Colonic mucosa (tissue), 4 donors: ENCODE measurements around the gene DYNC1I1. TPM values are rescaled to one million over a fixed set of nuclear protein-coding genes. Genes with fewer than 3 reads are reported as not detected.

Experiments
- DNase-seq: peaks from one replicate; pipeline ENCODE4 v3.0.0-alpha.2; 2020
- H3K27ac ChIP-seq: fragments of 200-600 bp; one replicate; pipeline ENCODE4 v1.8.0; 2021
- H3K27me3 ChIP-seq: fragments of 200-600 bp; one replicate; pipeline ENCODE4 v1.8.0; 2021
- H3K36me3 ChIP-seq: fragments of 200-600 bp; one replicate; pipeline ENCODE4 v1.8.0; 2021
- H3K4me1 ChIP-seq: fragments of 200-600 bp; one replicate; pipeline ENCODE4 v1.8.0; 2021; ENCODE audit warnings: mild to moderate bottlenecking
- H3K4me3 ChIP-seq: fragments of 200-600 bp; one replicate; pipeline ENCODE4 v1.8.0; 2021
- H3K9ac ChIP-seq, 2 donors: one replicate each; pipeline ENCODE4 v1.7.0; 2013; ENCODE audit warnings: control low read depth in 2 of 2, low read depth in 2 of 2, low read length in 2 of 2
- H3K9me3 ChIP-seq: fragments of 200-600 bp; one replicate; pipeline ENCODE4 v1.8.0; 2021
- intact Hi-C: fragments of 100-400 bp; cut with DNase I; formaldehyde crosslinking; loops from one replicate; pipeline ENCODE4 v1.14.1; 2022
- total RNA-seq, 2 donors: library from RNA; stranded (reverse); fragmentation: NEBNext Ultra II Directional in 1 of 2; extraction: Animal tissue kit (Norgen Biotek cat#: 25700) in 1 of 2; gene quantifications; one replicate each; pipeline ENCODE4 v1.2.1, GENCODE V29; 2021
- TF ChIP-seq, protein P1 (sequence below): fragments of 200-600 bp; IDR thresholded peaks from one replicate; pipeline ENCODE4 v1.8.0; 2022; ENCODE audit warnings: antibody characterized with exemption, mild to moderate bottlenecking
- donor health status: healthy.
- donor health status: DM: no; HTN: no; CAD: no.
- donor health status: DM: no; HTN: no; CAD: no.

The DYNC1I1 gene
- total RNA-seq, 2 donors from 2014 or later, result 0.54 to 1.8 TPM

DNA sequence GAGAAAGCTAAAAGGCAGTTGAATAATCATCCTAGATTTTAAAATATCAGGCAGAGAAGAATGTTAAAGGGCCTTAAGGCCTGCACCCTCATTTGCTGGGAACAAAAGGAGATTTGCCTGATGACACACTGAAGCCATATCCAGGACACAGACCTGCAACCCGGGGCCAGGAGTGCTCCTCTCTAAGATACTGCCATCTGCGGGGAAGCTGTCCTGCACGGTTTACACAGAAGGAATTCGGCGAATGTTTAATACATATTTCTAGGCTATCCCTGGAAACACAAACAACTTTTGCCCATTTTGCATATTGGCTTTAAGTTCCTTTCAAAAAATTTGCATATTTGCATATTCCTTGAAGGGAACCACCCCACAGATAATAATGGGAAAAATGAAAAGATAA lies 52.3 kb downstream of the DYNC1I1 start:
- Histone ChIP-seq H3K4me1 (no peaks in the 10 kb centered on the region), H3K9ac (no peak overlapping the region), H3K9me3 (no peaks in the 10 kb centered on the region), H3K27ac (no peak overlapping the region), H3K27me3 (no peaks in the 10 kb centered on the region), H3K4me3 (no peak overlapping the region), H3K36me3 (no peaks in the 10 kb centered on the region)
- TF ChIP-seq, protein P1, sequence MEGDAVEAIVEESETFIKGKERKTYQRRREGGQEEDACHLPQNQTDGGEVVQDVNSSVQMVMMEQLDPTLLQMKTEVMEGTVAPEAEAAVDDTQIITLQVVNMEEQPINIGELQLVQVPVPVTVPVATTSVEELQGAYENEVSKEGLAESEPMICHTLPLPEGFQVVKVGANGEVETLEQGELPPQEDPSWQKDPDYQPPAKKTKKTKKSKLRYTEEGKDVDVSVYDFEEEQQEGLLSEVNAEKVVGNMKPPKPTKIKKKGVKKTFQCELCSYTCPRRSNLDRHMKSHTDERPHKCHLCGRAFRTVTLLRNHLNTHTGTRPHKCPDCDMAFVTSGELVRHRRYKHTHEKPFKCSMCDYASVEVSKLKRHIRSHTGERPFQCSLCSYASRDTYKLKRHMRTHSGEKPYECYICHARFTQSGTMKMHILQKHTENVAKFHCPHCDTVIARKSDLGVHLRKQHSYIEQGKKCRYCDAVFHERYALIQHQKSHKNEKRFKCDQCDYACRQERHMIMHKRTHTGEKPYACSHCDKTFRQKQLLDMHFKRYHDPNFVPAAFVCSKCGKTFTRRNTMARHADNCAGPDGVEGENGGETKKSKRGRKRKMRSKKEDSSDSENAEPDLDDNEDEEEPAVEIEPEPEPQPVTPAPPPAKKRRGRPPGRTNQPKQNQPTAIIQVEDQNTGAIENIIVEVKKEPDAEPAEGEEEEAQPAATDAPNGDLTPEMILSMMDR, result no peak
- no peak for DNase-seq
- intact Hi-C loops, result no loop called here

DNA sequence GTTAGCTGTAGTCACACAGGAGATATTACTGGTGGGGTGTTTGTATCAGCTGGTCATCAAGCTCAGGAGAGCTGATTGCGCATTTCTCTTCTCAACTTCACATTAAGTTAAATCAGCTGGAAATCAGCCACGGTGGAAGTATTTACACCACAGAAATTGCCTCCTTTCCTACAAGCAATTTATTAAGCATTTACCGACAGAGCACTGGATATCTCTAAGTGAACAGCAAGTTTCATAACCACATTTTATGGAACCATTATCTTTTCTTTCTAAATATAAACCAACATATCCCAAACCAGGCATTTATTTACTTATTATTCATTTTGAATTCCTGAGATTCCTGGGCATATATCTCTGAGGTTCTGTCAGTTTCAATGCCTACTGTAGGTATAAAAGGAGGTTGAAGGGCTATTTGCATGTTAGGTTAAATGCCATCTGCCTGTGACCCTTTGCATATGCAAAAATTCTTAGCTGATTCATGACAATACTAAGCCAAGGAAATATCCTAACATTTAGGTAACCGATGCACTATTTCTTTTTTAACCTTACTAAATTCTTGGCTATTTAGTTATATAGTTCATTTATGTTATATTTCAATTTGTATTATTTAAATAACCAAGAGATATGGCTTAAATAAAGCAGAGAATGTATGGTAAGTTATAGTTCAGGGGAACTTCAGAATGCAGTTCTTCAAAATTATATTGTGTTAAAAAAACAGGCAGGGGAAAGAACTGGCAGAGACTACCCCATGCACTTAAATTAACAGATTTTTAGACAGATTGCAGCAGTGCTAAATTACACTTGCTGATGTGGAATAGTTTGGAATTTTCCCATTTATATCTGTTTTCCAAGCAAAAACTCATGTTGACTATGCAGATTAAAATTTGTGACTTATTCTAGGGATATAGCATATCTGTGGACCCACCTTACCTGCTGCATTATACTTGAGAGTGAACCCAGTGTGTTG lies 56.8 kb downstream of the DYNC1I1 start:
- H3K27me3 ChIP-seq, result no peaks in the 10 kb centered on the region
- H3K4me3 ChIP-seq, result no peak overlapping the region
- no peaks in the 10 kb centered on the region for H3K36me3 ChIP-seq
- H3K9me3 ChIP-seq, result no peaks in the 10 kb centered on the region
- TF ChIP-seq, protein P1, result no peak
- DNase-seq, result no peak
- H3K4me1 ChIP-seq, result no peaks in the 10 kb centered on the region
- no peak overlapping the region for H3K27ac ChIP-seq
- H3K9ac ChIP-seq, result no peak overlapping the region
- intact Hi-C loops, result no loop called here

DNA sequence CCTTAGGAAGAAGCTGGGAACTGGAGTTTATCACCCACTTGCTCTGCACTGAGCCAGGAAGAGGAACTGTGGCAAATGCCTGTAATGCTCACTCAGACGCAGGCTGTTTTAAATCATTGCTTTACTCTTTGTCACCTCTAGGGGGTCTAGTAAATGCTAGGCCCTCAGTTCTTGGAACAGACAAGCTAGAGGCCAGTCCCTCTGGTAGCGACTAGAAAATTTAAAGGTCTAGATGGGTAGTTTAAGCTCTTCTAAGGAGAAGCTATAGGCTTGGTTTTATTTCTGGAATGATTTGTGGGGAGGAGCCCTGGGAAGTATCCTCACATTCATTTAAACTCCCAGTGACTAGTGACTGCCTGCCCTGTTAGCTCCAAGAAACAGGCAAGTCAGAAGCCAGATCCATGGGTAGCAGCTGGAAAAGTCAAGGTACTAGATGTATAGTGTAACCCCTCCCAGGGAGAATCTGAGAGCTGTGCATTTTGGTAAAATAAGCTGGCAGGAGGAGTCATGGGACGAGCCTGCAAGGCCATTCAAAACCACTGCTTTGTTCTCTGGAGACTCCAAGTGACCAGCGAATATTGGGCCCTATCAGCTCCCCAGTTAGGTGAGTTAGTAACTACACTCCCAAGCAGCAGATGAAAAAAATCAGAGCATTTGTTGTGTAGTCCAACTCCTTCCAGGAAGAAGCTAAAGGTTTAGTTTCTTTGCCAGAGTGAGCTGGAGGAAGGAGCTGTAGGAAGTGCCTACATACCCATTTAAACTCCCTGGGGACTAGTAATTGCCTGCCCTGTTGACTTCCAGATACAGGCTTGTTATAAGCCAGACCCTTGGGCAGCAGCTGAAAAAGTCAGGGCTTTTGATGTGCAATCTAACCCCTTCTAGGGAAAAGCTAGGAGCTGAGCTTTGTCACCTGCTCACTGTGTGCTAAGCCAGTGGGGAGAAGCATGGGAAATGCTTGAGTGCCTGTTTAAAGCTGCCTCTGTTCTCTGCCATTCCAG lies 68.9 kb downstream of the DYNC1I1 start:
- no peaks in the 10 kb centered on the region for H3K4me1 ChIP-seq
- H3K27ac ChIP-seq, result no peak overlapping the region
- DNase-seq, result no peak
- intact Hi-C loops, result no loop called here
- H3K4me3 ChIP-seq, result no peak overlapping the region
- H3K9me3 ChIP-seq, result no peaks in the 10 kb centered on the region
- no peaks in the 10 kb centered on the region for H3K27me3 ChIP-seq
- H3K36me3 ChIP-seq, result no peaks in the 10 kb centered on the region
- H3K9ac ChIP-seq, result no peak overlapping the region
- TF ChIP-seq, protein P1, result peak; percentile 14

- Histone ChIP-seq H3K36me3 (no peaks in the 10 kb centered on the region), H3K9me3 (no peaks in the 10 kb centered on the region), H3K27me3 (no peaks in the 10 kb centered on the region), H3K27ac (no peak overlapping the region), H3K4me1 (no peaks in the 10 kb centered on the region), H3K9ac (no peak overlapping the region), H3K4me3 (no peak overlapping the region)
- TF ChIP-seq, protein P1, result no peak
- no peak for DNase-seq
- intact Hi-C loops, result no loop called here
Observed at GRCh38 chr7:95843286-95843685, 70.9 kb downstream of the DYNC1I1 start.

- H3K4me1 ChIP-seq, result no peaks in the 10 kb centered on the region
- no peaks in the 10 kb centered on the region for H3K9me3 ChIP-seq
- no peak overlapping the region for H3K9ac ChIP-seq
- H3K27me3 ChIP-seq, result no peaks in the 10 kb centered on the region
- no peak overlapping the region for H3K27ac ChIP-seq
- H3K4me3 ChIP-seq, result no peak overlapping the region
- intact Hi-C loops, result no loop called here
- TF ChIP-seq, protein P1, result no peak
- no peaks in the 10 kb centered on the region for H3K36me3 ChIP-seq
- DNase-seq, result no peak
Observed at GRCh38 chr7:95845007-95845406, 72.7 kb downstream of the DYNC1I1 start.
